ENCODE results near the gene TBX6.
A peak's percentile ranks its signal among the peaks of the same experiment; 100 is the strongest.
"Not testable (repeated sequence)": the region's sequence is repeated elsewhere in the genome, so short reads cannot be mapped to it uniquely, and the experiment has no call there.

Gene TBX6

GRCh38 chr16:30065102-30065942, 26.4 kb downstream of the TBX6 start, which contains the start of gene ALDOA:
Gene ALDOA, plus strand, starts transcription at chr16:30065760. Its CDS starts 1,138 bp downstream, at chr16:30066898.
- DNase-seq, result peak; percentile 97 to 98

DNA sequence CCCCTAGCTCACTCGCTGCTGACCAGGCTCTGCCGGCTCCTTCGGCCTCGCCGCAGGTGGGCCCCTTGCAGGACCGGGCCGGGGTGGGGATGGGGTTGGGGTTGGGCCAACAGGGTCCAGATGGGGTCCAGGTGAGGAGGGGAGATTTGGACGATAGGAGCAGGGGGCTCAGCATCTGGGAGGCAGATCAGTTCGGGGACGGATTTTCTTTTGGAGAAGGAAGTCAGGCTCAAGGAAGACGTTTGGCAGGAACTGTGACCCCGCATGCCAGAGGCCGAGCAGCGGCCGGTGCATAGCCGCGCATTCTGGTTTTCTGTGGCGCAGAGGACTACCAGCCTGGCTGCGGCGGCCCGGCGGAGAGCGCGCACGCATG, 27.0 kb downstream of the TBX6 start:
- no peak for DNase-seq

- peak; percentile 84 for DNase-seq
These were observed 27.6 kb downstream of the TBX6 start for GRCh38 chr16:30063893-30064728.

DNA sequence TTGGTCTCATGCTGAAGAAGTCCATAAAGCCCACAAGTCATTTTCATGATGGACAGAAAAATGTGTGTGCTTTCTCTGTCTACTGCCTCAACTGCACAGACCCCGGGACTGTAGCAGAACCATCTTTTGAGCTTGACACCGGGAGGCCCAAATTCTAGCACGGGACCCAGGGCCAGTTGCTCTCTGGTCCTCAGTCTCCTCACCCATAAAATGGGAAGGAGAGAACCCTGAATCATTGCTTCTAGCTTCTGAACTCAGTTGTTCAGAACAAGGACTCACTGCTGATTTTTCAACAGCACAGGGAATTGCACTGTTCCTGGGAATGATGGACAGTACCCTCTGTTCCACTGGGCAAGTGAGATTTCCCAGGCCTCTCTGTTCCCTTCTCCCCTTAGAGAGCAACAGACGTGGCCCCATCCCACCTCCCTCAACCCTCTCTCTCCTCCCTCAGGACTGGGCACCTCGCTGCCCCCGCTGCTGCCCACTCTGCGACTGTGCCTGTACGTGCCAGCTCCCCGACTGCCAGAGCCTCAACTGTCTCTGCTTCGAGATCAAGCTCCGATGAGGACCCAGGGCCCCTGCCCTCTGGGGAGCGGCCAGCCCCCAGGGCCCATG, 28.3 kb downstream of the TBX6 start:
- no peak for DNase-seq

DNA sequence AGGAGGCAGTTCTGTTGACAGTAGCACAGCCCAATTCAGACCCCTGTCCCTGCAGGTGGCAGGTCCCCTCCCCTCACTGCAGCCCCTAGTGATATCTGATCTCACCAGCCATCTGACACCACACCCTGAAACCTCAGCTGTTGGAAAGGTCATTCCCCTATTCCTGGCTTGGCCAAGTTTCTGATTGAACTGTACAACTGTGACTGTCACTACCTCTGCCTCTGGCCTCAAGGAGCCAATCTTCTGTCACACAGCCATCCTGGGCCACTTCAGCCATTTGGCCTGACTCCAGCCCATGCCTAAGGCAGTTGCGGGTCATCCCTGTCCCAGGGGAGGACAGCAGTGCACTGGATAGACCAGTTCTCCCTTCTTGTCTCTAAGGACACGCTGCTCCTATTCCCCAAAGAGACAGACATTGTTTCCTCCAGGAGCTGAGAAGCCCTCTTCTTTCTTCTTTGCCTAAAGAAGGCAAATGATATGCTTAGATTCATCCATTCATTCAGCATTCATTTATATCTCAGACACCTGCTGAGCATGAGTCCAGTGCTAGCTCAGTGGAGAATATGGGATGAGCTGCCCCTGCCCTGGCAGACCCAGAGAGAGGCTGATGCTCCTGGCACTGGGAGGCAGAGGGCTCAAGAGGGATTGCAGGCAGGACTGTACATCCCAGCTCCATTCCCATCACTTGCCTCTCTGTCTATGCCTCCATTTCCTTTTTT, 30.7 kb downstream of the TBX6 start:
- no peak for DNase-seq

DNA sequence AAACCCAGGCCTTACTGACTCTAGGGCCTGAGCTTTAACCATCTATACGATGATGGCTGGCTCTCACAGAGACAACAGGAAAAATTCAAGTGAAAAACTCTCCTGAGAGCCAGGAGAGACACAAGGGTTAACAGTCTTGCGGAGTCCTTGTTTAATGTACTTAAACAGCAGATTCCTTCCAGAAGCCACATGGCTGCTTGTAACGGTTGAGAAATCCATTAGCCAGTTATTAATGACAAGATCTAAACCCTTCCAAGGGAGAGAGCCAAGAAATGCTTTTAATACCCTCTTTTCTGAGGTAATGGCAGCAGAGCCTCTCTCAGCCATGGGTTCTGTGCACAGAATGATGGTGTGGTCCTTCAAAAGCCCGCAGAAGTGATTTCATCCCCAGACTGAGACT, 31.4 kb downstream of the TBX6 start:
- no peak for DNase-seq

DNA sequence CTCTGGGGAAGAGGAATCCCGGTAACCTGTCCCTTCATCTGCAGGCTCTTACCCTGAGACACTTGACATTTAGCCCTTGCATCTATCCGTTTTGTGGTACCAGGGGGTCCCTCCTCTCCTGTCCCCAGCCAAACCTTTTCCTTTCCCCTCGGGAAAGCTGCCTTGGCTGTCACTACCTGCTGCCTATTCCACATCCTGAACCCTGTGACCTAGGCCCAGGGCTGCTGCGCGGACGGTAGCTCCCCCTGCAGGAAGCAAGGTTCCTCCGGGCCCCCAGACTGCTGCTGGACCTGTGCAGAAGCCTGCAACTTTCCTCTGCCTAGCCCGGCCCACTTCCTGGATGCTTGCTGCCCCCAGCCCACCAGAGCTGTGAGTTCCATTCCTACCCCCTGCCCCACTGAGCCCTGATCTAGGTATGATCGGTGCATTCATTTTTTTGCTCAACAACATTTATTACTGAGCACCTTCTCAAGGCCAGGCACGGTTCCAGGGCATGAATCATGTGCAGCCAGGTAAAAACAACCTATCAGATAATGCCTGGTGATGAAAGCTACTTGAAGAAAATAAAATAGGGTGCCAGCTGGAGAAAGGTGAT, 36.7 kb downstream of the TBX6 start:
- DNase-seq, result peak; percentile 73 to 78

GRCh38 chr16:30054451-30054850, 37.3 kb downstream of the TBX6 start:
- DNase-seq, result no peak

- no peak for DNase-seq
These were observed 38.2 kb downstream of the TBX6 start for GRCh38 chr16:30053376-30054015.

DNA sequence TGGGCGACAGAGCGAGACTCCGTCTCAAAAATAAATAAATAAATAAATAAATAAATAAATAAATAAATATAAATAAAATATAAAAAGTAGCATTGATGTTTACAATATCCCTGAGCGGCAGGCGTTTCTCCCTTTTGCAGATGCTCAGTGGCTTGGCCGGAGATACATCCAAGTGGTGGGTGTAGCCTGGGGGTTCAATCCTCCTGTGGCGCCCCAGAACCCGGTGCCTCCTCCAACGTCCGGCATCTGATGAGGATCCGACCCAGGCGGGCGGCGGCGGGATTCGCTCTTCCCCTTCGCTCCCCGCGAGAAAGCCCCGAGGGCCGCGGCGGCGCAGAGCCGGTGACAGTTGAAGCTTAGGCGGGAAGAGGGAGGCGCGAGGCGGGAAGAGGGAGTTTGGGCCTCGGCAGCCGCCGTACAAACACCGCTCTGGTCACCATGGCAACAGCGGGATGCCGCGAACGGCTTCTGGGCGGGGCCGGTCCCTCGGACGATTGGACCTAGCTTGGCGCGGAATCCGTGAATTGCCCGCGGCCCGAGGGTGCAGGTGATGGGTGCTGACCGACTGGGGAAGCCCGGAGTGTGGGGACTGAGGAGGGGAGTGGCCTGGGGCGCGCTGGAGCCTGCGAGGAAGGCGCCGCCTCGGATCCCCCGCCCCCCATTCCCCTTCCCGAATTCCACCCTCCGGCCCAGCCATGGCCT, 38.9 kb downstream of the TBX6 start:
- DNase-seq, result peak; percentile 95 to 97

DNA sequence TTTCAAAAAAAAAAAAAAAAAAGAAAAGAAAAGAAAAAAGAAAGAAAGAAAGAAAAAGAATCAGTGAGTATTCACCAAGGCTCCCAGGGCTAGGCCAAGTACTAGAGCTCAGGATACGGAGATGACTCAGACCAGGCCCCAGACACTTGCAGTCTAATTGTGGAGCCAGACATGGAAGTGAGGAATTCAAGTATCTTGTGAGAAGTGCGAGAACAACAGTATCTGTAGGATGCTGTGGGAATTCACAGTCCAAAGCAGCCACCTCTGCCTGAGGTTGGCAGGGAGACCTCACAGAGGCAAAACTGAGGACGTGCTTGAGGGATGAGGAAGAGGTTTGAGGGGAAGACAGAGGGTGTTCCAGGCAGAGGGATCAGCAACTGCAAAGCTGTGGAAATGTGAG, 40.2 kb downstream of the TBX6 start:
- no peak for DNase-seq

DNA sequence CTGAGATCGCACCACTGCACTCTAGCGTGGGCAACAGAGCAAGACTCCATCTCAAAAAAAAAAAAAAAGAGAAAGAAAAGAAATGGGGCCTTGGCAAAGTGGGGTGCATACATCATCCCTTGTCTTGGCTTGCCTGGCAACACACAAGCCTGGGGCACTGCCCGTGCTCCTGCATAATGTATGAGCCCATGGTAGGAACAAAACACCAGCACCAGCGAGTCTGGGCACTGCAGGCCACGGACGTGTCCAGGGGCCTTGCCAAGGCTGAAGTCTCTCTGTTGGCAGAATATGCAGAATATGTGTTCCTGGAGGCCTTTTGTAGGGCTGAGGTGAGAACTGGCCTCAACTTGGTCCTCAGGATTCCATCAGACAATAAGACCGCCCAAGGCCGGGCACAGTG, 41.9 kb downstream of the TBX6 start:
- no peak for DNase-seq

DNA sequence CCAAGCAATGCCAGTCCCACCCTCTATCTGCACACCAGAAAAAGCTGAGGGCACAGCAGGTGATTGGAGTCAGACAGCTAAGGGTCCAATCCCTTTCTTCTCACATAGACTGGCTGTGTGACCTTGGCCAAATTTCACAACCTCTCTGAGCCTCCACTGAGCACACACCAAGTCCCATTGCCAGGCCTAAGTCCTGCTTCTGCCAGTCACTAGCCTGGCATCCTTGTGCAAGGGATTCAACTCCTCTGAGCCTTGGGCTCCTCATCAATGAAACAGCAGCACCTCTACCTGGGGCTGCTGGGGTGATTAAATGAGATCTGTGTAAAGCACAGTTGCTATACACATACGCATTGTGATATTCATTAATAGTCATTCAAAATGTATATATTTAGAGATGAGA, 45.1 kb downstream of the TBX6 start:
- no peak for DNase-seq

- no peak for DNase-seq
These were observed 45.5 kb downstream of the TBX6 start for GRCh38 chr16:30046178-30046577.

DNA sequence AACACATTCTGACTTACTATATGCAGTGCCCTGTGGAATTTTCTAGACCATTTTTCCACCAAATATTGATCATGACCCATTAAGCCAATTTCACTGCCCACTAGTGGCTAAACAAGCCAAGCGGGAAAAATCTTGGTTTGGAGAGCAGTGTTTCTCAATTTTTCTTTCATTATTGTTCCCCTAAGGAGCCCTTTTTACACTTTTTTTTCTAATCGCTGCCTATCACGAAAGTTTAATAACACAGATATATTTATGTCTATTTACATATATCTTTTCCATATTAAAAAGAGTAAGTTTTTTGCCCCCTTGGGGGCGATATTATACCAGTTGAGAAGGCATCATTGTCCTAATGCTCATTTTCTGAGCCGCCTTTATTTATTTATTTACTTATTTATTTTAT, 49.9 kb downstream of the TBX6 start:
- no peak for DNase-seq

GRCh38 chr16:30040690-30041089, 51.0 kb downstream of the TBX6 start:
- DNase-seq, result not testable (repeated sequence)

GRCh38 chr16:30040221-30040620, 51.5 kb downstream of the TBX6 start:
- DNase-seq, result no peak
